ENCODE results near the gene OR6Y1.

Gene OR6Y1

DNA sequence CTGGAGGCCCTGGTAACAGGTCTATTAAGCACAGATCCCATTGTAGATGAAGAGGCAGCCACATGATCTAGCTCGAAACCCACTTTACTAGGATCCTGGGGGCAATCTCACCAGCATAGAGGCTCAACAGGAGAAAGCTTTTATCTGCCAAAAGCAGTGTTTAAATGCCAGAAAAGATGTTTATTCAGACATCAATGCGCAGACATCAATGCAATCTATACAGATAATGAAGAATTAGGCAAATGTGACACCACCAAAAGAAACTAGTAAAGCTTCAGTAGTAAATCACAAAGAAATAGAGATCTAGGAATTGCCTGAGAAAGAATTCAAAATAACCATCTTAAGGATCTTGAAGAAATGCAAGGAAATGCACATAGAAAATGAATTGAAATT lies 32.5 kb downstream of the OR6Y1 start:
- Histone ChIP-seq H3K14ac (ENCODE audit: low read length) (no peak overlapping the region), H3K4me1 (ENCODE audit: control insufficient read depth in 2 of 2, insufficient read depth in 1 of 2, low read depth in 1 of 2, low read length in 2 of 2) (no peaks in the 10 kb centered on the region), H3K23ac (ENCODE audit: low read depth, low read length, poor library complexity) (no peak overlapping the region), H3K4ac (ENCODE audit: low read length) (no peak overlapping the region), H4K8ac (ENCODE audit: low read depth, low read length) (no peak overlapping the region), H2AFZ (ENCODE audit: low read length) (no peak overlapping the region), H3K9me3 (replicated peaks in 1 of 2; ENCODE audit: control insufficient read depth in 2 of 2, insufficient read depth in 1 of 2, low read depth in 1 of 2, low read length in 2 of 2) (no peaks in the 10 kb centered on the region), H3K27me3 (ENCODE audit: control insufficient read depth in 3 of 3, insufficient read depth in 3 of 3, low read depth in 1 of 3, low read length in 3 of 3) (no peaks in the 10 kb centered on the region), H2BK12ac (ENCODE audit: low read length) (no peak overlapping the region), H3K9ac (ENCODE audit: low read depth, low read length, poor library complexity) (no peak overlapping the region), H2BK15ac (ENCODE audit: low read length) (no peak overlapping the region), H4K91ac (ENCODE audit: low read depth, low read length, poor library complexity) (no peak overlapping the region), H3K36me3 (replicated peaks in 1 of 2; ENCODE audit: control insufficient read depth in 2 of 2, insufficient read depth in 2 of 2, low read length in 2 of 2) (no peaks in the 10 kb centered on the region), H2BK120ac (ENCODE audit: low read depth, low read length) (no peak overlapping the region), H3K4me3 (ENCODE audit: low read length in 2 of 2) (no peak overlapping the region), H3K27ac (replicated peaks; ENCODE audit: low read length) (no peak overlapping the region), H3K4me2 (ENCODE audit: insufficient read depth, low read length, poor library complexity, severe bottlenecking) (no peak overlapping the region), H2AK5ac (ENCODE audit: low read depth, low read length) (no peak overlapping the region), H3K79me1 (ENCODE audit: low read depth, low read length) (no peaks in the 10 kb centered on the region), H2BK5ac (ENCODE audit: low read length) (no peak overlapping the region), H3K18ac (ENCODE audit: low read length) (no peak overlapping the region)
- no peak for DNase-seq (ENCODE audit: low spot score)
- WGBS, 2 donors (ENCODE audit: extremely low coverage in 2 of 2, insufficient read length in 2 of 2, insufficient replicate concordance in 1 of 2), result no CpG with 5 or more reads among the region's 2 CpGs

GRCh38 chr1:158520955-158521665 lies 33.1 kb downstream of the OR6Y1 start:
- no CpG with 5 or more reads among the region's 3 CpGs for WGBS, 2 donors (ENCODE audit: extremely low coverage in 2 of 2, insufficient read length in 2 of 2, insufficient replicate concordance in 1 of 2)
- Histone ChIP-seq H3K79me1 (ENCODE audit: low read depth, low read length) (no peaks in the 10 kb centered on the region), H2AK5ac (ENCODE audit: low read depth, low read length) (no peak overlapping the region), H2AFZ (ENCODE audit: low read length) (no peak overlapping the region), H2BK12ac (ENCODE audit: low read length) (no peak overlapping the region), H3K23ac (ENCODE audit: low read depth, low read length, poor library complexity) (no peak overlapping the region), H3K14ac (ENCODE audit: low read length) (no peak overlapping the region), H2BK5ac (ENCODE audit: low read length) (no peak overlapping the region), H2BK120ac (ENCODE audit: low read depth, low read length) (no peak overlapping the region), H3K9me3 (replicated peaks in 1 of 2; ENCODE audit: control insufficient read depth in 2 of 2, insufficient read depth in 1 of 2, low read depth in 1 of 2, low read length in 2 of 2) (no peaks in the 10 kb centered on the region), H3K9ac (ENCODE audit: low read depth, low read length, poor library complexity) (no peak overlapping the region), H3K18ac (ENCODE audit: low read length) (no peak overlapping the region), H4K8ac (ENCODE audit: low read depth, low read length) (no peak overlapping the region), H3K4me3 (ENCODE audit: low read length in 2 of 2) (no peak overlapping the region), H2BK15ac (ENCODE audit: low read length) (no peak overlapping the region), H4K91ac (ENCODE audit: low read depth, low read length, poor library complexity) (no peak overlapping the region), H3K27me3 (ENCODE audit: control insufficient read depth in 3 of 3, insufficient read depth in 3 of 3, low read depth in 1 of 3, low read length in 3 of 3) (no peaks in the 10 kb centered on the region), H3K4ac (ENCODE audit: low read length) (no peak overlapping the region), H3K36me3 (replicated peaks in 1 of 2; ENCODE audit: control insufficient read depth in 2 of 2, insufficient read depth in 2 of 2, low read length in 2 of 2) (no peaks in the 10 kb centered on the region), H3K27ac (replicated peaks; ENCODE audit: low read length) (no peak overlapping the region), H3K4me2 (ENCODE audit: insufficient read depth, low read length, poor library complexity, severe bottlenecking) (no peak overlapping the region), H3K4me1 (ENCODE audit: control insufficient read depth in 2 of 2, insufficient read depth in 1 of 2, low read depth in 1 of 2, low read length in 2 of 2) (no peaks in the 10 kb centered on the region)
- no peak for DNase-seq (ENCODE audit: low spot score)

DNA sequence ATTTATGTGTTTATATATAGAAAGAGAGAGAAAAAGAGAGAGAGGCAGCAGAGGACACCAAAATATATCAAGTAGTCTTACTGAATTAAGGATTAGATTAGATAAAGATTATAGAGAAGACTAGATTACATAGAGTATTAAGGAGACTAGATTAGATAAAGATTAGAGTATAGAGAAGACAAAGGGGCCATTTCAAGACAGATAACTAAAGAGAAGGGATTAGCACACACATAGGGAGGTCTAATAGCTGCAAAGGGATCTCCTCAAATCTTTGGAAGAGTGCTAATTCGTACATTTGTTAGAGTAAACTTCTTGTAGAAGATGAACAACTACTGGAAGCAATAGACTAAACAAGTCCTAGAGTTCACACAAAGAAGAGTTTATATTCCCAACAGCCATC lies 34.2 kb downstream of the OR6Y1 start:
- H4K91ac ChIP-seq (ENCODE audit: low read depth, low read length, poor library complexity), result no peak overlapping the region
- no peak overlapping the region for H2BK12ac ChIP-seq (ENCODE audit: low read length)
- no peak overlapping the region for H3K23ac ChIP-seq (ENCODE audit: low read depth, low read length, poor library complexity)
- no peaks in the 10 kb centered on the region for H3K9me3 ChIP-seq (replicated peaks in 1 of 2; ENCODE audit: control insufficient read depth in 2 of 2, insufficient read depth in 1 of 2, low read depth in 1 of 2, low read length in 2 of 2)
- H3K79me1 ChIP-seq (ENCODE audit: low read depth, low read length), result no peaks in the 10 kb centered on the region
- H3K27ac ChIP-seq (replicated peaks; ENCODE audit: low read length), result no peak overlapping the region
- no peak overlapping the region for H2BK120ac ChIP-seq (ENCODE audit: low read depth, low read length)
- H3K27me3 ChIP-seq (ENCODE audit: control insufficient read depth in 3 of 3, insufficient read depth in 3 of 3, low read depth in 1 of 3, low read length in 3 of 3), result no peaks in the 10 kb centered on the region
- no peaks in the 10 kb centered on the region for H3K36me3 ChIP-seq (replicated peaks in 1 of 2; ENCODE audit: control insufficient read depth in 2 of 2, insufficient read depth in 2 of 2, low read length in 2 of 2)
- no peak overlapping the region for H3K18ac ChIP-seq (ENCODE audit: low read length)
- H3K9ac ChIP-seq (ENCODE audit: low read depth, low read length, poor library complexity), result no peak overlapping the region
- no peak overlapping the region for H2AK5ac ChIP-seq (ENCODE audit: low read depth, low read length)
- no peak overlapping the region for H2AFZ ChIP-seq (ENCODE audit: low read length)
- no peak overlapping the region for H4K8ac ChIP-seq (ENCODE audit: low read depth, low read length)
- no peak for DNase-seq (ENCODE audit: low spot score)
- H3K4me3 ChIP-seq (ENCODE audit: low read length in 2 of 2), result no peak overlapping the region
- H2BK15ac ChIP-seq (ENCODE audit: low read length), result no peak overlapping the region
- no peak overlapping the region for H3K4me2 ChIP-seq (ENCODE audit: insufficient read depth, low read length, poor library complexity, severe bottlenecking)
- H3K4ac ChIP-seq (ENCODE audit: low read length), result no peak overlapping the region
- H2BK5ac ChIP-seq (ENCODE audit: low read length), result no peak overlapping the region
- no peak overlapping the region for H3K14ac ChIP-seq (ENCODE audit: low read length)
- no CpG with 5 or more reads among the region's 1 CpG for WGBS, 2 donors (ENCODE audit: extremely low coverage in 2 of 2, insufficient read length in 2 of 2, insufficient replicate concordance in 1 of 2)
- no peaks in the 10 kb centered on the region for H3K4me1 ChIP-seq (ENCODE audit: control insufficient read depth in 2 of 2, insufficient read depth in 1 of 2, low read depth in 1 of 2, low read length in 2 of 2)

DNA sequence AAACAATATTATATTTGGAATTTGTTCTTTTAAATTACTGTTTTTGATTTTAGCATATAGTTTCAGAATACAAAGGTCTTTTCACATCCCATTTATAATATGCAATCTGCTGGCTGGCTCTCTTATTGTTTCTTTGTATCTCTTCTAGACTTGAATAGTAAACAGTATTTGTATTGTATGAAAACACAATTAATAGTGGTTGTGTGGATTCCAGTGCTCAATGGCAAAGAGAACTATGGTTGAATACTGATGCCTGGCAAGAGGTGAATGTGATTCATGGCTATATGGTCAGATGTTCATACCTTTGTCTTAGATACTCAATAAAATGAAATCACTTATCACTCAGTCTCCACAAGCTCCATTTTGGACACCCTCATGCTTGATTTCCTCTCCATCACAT lies 37.2 kb downstream of the OR6Y1 start:
- H4K8ac ChIP-seq (ENCODE audit: low read depth, low read length), result no peak overlapping the region
- H2AFZ ChIP-seq (ENCODE audit: low read length), result no peak overlapping the region
- no peaks in the 10 kb centered on the region for H3K27me3 ChIP-seq (ENCODE audit: control insufficient read depth in 3 of 3, insufficient read depth in 3 of 3, low read depth in 1 of 3, low read length in 3 of 3)
- no peak overlapping the region for H3K4ac ChIP-seq (ENCODE audit: low read length)
- no peaks in the 10 kb centered on the region for H3K4me1 ChIP-seq (ENCODE audit: control insufficient read depth in 2 of 2, insufficient read depth in 1 of 2, low read depth in 1 of 2, low read length in 2 of 2)
- no peak overlapping the region for H2AK5ac ChIP-seq (ENCODE audit: low read depth, low read length)
- H4K91ac ChIP-seq (ENCODE audit: low read depth, low read length, poor library complexity), result no peak overlapping the region
- no peaks in the 10 kb centered on the region for H3K9me3 ChIP-seq (replicated peaks in 1 of 2; ENCODE audit: control insufficient read depth in 2 of 2, insufficient read depth in 1 of 2, low read depth in 1 of 2, low read length in 2 of 2)
- no peak for DNase-seq (ENCODE audit: low spot score)
- no peaks in the 10 kb centered on the region for H3K79me1 ChIP-seq (ENCODE audit: low read depth, low read length)
- H2BK120ac ChIP-seq (ENCODE audit: low read depth, low read length), result no peak overlapping the region
- H3K27ac ChIP-seq (replicated peaks; ENCODE audit: low read length), result no peak overlapping the region
- H3K23ac ChIP-seq (ENCODE audit: low read depth, low read length, poor library complexity), result no peak overlapping the region
- H3K9ac ChIP-seq (ENCODE audit: low read depth, low read length, poor library complexity), result no peak overlapping the region
- no peak overlapping the region for H3K18ac ChIP-seq (ENCODE audit: low read length)
- H3K36me3 ChIP-seq (replicated peaks in 1 of 2; ENCODE audit: control insufficient read depth in 2 of 2, insufficient read depth in 2 of 2, low read length in 2 of 2), result no peaks in the 10 kb centered on the region
- H2BK12ac ChIP-seq (ENCODE audit: low read length), result no peak overlapping the region
- H2BK15ac ChIP-seq (ENCODE audit: low read length), result no peak overlapping the region
- no peak overlapping the region for H2BK5ac ChIP-seq (ENCODE audit: low read length)
- H3K4me3 ChIP-seq (ENCODE audit: low read length in 2 of 2), result no peak overlapping the region
- H3K14ac ChIP-seq (ENCODE audit: low read length), result no peak overlapping the region
- no peak overlapping the region for H3K4me2 ChIP-seq (ENCODE audit: insufficient read depth, low read length, poor library complexity, severe bottlenecking)
